K562 (cell line): ENCODE measurements around the gene HLTF. TPM values are rescaled to one million over a fixed set of nuclear protein-coding genes. Genes with fewer than 3 reads are reported as not detected.

ENCODE experiments used
- ATAC-seq: fragments of 200-7000 bp; cut with Tn5 transposase; 3 replicates; pipeline ENCODE4 v1.9.1; 2020; ENCODE audit warnings: moderate library complexity
- BruUV-seq: library from RNA; stranded (reverse); fragments of 400-500 nt; replicated peaks from 2 replicates; lab custom pipeline; 2021; lab: Mats Ljungman, UMichigan
- CTCF ChIA-PET: fragments of 300-600 bp; formaldehyde crosslinking; extraction: SDS; loops from one replicate; lab custom pipeline; 2021; ENCODE audit warnings: low intra/inter-chr PET ratio; lab: Yijun Ruan, JAX
- POLR2A ChIA-PET: fragments of 300-600, 350-650 bp; sonication (Branson Sonifier 250); formaldehyde crosslinking; extraction: SDS; loops from one replicate; lab custom pipeline; 2021; ENCODE audit warnings: antibody characterized with exemption, inconsistent platforms; lab: Yijun Ruan, JAX
- DNase-seq, 4 experiments: peaks; one replicate each; pipeline versions ENCODE4 v3.0.0 to v3.0.0-alpha.2; 2011 to 2018; ENCODE audit warnings: low spot score in 3 of 4, mixed read lengths in 3 of 4; ENCODE audit errors: extremely low read depth in 1 of 4
- FAIRE-seq: peaks from 2 replicates; lab custom pipeline; 2011; peaks lifted over from hg19 to GRCh38; lab: Jason Lieb, UNC
- H2AFZ ChIP-seq: 2 replicates; pipeline ENCODE4 v1.6.0; 2011; ENCODE audit warnings: low read depth, low read length, control low read depth, inconsistent platforms
- H3K27ac ChIP-seq: fragments of 200-600 bp; 3 replicates; pipeline ENCODE4 v1.8.0; 2011; ENCODE audit warnings: low read depth, mild to moderate bottlenecking, control low read depth, inconsistent platforms, low read length, moderate library complexity, mixed read lengths; ENCODE audit errors: extremely low read depth
- H3K27me3 ChIP-seq, 2 experiments: fragments of 300-600 bp in 1 of 2; 2 replicates in 1 of 2; 3 replicates in 1 of 2; pipeline versions ENCODE4 v1.6.0 to v1.8.0; 2011; ENCODE audit warnings: inconsistent platforms in 2 of 2, low read length in 2 of 2, mild to moderate bottlenecking in 1 of 2, mixed read lengths in 1 of 2, moderate library complexity in 1 of 2; ENCODE audit not compliant: control insufficient read depth in 2 of 2, insufficient read depth in 2 of 2
- H3K36me3 ChIP-seq: fragments of 300-600 bp; 3 replicates; pipeline ENCODE4 v1.8.0; 2011; ENCODE audit warnings: mild to moderate bottlenecking, low read length, inconsistent platforms; ENCODE audit not compliant: control insufficient read depth, insufficient read depth
- H3K4me1 ChIP-seq, 2 experiments: fragments of 200-600 bp in 1 of 2; replicated peaks in 1 of 2; 2 replicates in 1 of 2; 3 replicates in 1 of 2; pipeline versions ENCODE4 v1.5.1 to v1.8.0; 2011; ENCODE audit warnings: inconsistent platforms in 2 of 2, low read length in 2 of 2, mild to moderate bottlenecking in 1 of 2, mixed read lengths in 1 of 2, moderate library complexity in 1 of 2; ENCODE audit not compliant: control insufficient read depth in 2 of 2, insufficient read depth in 2 of 2
- H3K4me2 ChIP-seq: 2 replicates; pipeline ENCODE4 v1.6.1; 2011; ENCODE audit warnings: low read length, control low read depth, inconsistent platforms, mixed read lengths; ENCODE audit not compliant: insufficient read depth
- H3K4me3 ChIP-seq: fragments of 200-600 bp; sonication (generic), shearing (Covaris generic); 2 replicates; pipeline ENCODE4 v1.5.1; 2016; ENCODE audit warnings: control low read depth, inconsistent platforms
- H3K79me2 ChIP-seq: fragments of 200-600 bp; 3 replicates; pipeline ENCODE4 v1.8.0; 2011; ENCODE audit warnings: low read length, inconsistent platforms; ENCODE audit not compliant: control insufficient read depth, insufficient read depth
- H3K9ac ChIP-seq, 2 experiments: 2 replicates each; pipeline versions ENCODE4 v1.6.0 to v1.6.1; 2011; ENCODE audit warnings: low read depth in 2 of 2, low read length in 2 of 2, control low read depth in 1 of 2, inconsistent platforms in 1 of 2, mild to moderate bottlenecking in 1 of 2, mixed read lengths in 1 of 2; ENCODE audit not compliant: insufficient read depth in 1 of 2
- H3K9me1 ChIP-seq: one replicate; pipeline ENCODE4 v1.6.0; 2011; ENCODE audit warnings: inconsistent platforms, mild to moderate bottlenecking, low read length, moderate library complexity; ENCODE audit not compliant: control insufficient read depth, insufficient read depth
- H3K9me3 ChIP-seq: replicated peaks from 2 replicates; pipeline ENCODE4 v1.5.1; 2011; ENCODE audit warnings: low read depth, low read length, inconsistent platforms; ENCODE audit not compliant: control insufficient read depth, insufficient read depth
- H4K20me1 ChIP-seq: replicated peaks from 2 replicates; pipeline ENCODE4 v1.6.1; 2011; ENCODE audit warnings: low read length, inconsistent platforms, mixed read lengths; ENCODE audit not compliant: control insufficient read depth, insufficient read depth
- HNRNPL ChIP-seq: fragments of 200-400 bp; formaldehyde crosslinking; IDR thresholded peaks from 2 replicates; pipeline ENCODE4 v1.6.1; 2017; ENCODE audit warnings: low read depth, mild to moderate bottlenecking, low read length
- IRF1 ChIP-seq: sonication (generic); formaldehyde crosslinking; IDR thresholded peaks from 2 replicates; pipeline ENCODE4 v1.8.0; 2022; ENCODE audit warnings: missing genetic modification reagents, mild to moderate bottlenecking, borderline replicate concordance
- IRF2 ChIP-seq: sonication (generic); formaldehyde crosslinking; IDR thresholded peaks from 2 replicates; pipeline ENCODE4 v1.8.1; 2022; ENCODE audit warnings: mild to moderate bottlenecking, missing genetic modification reagents
- KLF1 ChIP-seq: fragments of 450-650 bp; IDR thresholded peaks from 2 replicates; pipeline ENCODE4 v1.6.1; 2016; ENCODE audit warnings: missing genetic modification characterization, missing compliant biosample characterization
- MNT ChIP-seq, 2 experiments: fragments of 450-650 bp; conservative IDR thresholded peaks; 2 replicates each; pipeline ENCODE4 v1.6.1; 2017; ENCODE audit warnings: mild to moderate bottlenecking in 2 of 2, moderate library complexity in 2 of 2
- PCBP1 ChIP-seq: fragments of 200-400 bp; formaldehyde crosslinking; IDR thresholded peaks from 2 replicates; pipeline ENCODE4 v1.6.1; 2018; ENCODE audit warnings: mild to moderate bottlenecking, low read depth, low read length; ENCODE audit not compliant: poor library complexity, severe bottlenecking
- WGBS: fragments of 100-300 bp; shearing (Covaris generic); methylation state at CpG from one replicate; pipeline ENCODE4 v1.1.6; 2016; ENCODE audit warnings: low coverage, mixed read lengths; ENCODE audit not compliant: insufficient coverage; ENCODE audit errors: missing lambda C conversion rate; 5-methylcytosine and 5-hydroxymethylcytosine counted together
- in situ Hi-C: fragments of 300-500 bp; cut with MboI; formaldehyde crosslinking; loops from 4 replicates; pipeline ENCODE4 v1.15.0; 2018; ENCODE audit warnings: inconsistent platforms, mixed read lengths
- intact Hi-C: fragments of 100-400 bp; cut with micrococcal nuclease; formaldehyde crosslinking; loops from 2 replicates; pipeline ENCODE4 v1.14.2; 2022
- polyA plus RNA-seq, 8 experiments: library from polyadenylated mRNA; depleted of rRNA in 4 of 8; stranded (reverse) in 5 of 8; unstranded in 3 of 8; fragments of >200 nt; fragmentation: Nextera tagmentation in 2 of 8; fragmentation: Illumina TruSeq in 1 of 8; extraction: Ambion mirVana in 2 of 8; extraction: Trizol in 1 of 8; gene quantifications; 2 replicates each; pipeline versions ENCODE4 v1.2.1 to v1.2.3, GENCODE V29; 2011 to 2014; ENCODE audit warnings: inconsistent platforms in 1 of 8, missing spikeins in 1 of 8
- total RNA-seq, 7 experiments: library from RNA; depleted of rRNA in 6 of 7; stranded (reverse); fragments of >200 nt in 6 of 7; fragmentation: Illumina TruSeq in 2 of 7; extraction: Trizol in 2 of 7; gene quantifications; 2 replicates each; pipeline versions ENCODE4 v1.2.1 to v1.2.3, GENCODE V29; 2011 to 2021; ENCODE audit warnings: low replicate concordance in 1 of 7
- TF ChIP-seq, protein P1 (sequence below), 2 experiments: fragments of 450-650 bp; IDR thresholded peaks; 2 replicates each; pipeline ENCODE4 v1.6.1; 2016; ENCODE audit warnings: mild to moderate bottlenecking in 2 of 2, borderline replicate concordance in 1 of 2, low read depth in 1 of 2, moderate library complexity in 1 of 2

The HLTF gene
- total and polyA plus RNA-seq, 9 of the 15 experiments (the other 6 are each of a cell fraction or from before 2014, with no cell fraction given) = 35.1 to 82.4 (median 50.4) TPM

- Histone ChIP-seq H3K9me3 (no peaks in the 10 kb centered on the region), H3K4me1 (peaks cover 5 to 12% of the 10 kb centered on the region in 2 experiments; a peak in 3 of 5 replicates), H3K36me3 (no peaks in the 10 kb centered on the region), H3K27ac (peak within 1 kb of the TSS; percentile 20), H3K79me2 (peaks cover 9% of the 10 kb centered on the region; the same call in 1 of the 3 replicates), H3K9me1 (no peaks in the 10 kb centered on the region), H3K9ac (peak within 1 kb of the TSS; percentile 60 to 96), H3K4me2 (peak within 1 kb of the TSS; percentile 87), H3K27me3 (peaks cover 0 to 13% of the 10 kb centered on the region in 2 experiments; a peak in 3 of 5 replicates), H4K20me1 (no peaks in the 10 kb centered on the region), H2AFZ (peak within 1 kb of the TSS; percentile 96), H3K4me3 (peak within 1 kb of the TSS; percentile 77)
- under 1% methylated on average over 64 of the region's 84 CpGs for WGBS
- peak; percentile 98 for ATAC-seq
- peak; percentile 89 to 94 (median 90) for DNase-seq
- in situ Hi-C loops (no loop called here), intact Hi-C loops (loop anchor here (5.0 to 10.0 kb wide), 2 partner anchors 58 to 265 kb away; partner anchors contain the start of gene CPA3)
- POLR2A ChIA-PET = interaction anchor here (0.7 to 2.8 kb wide), 5 partner anchors 10 to 17 kb away, joined by 3 to 12 read pairs (median 4); no protein-coding TSS in a partner anchor
- no TSS peak for BruUV-seq
- peak; percentile 26 for FAIRE-seq
- CTCF ChIA-PET = no interaction called here
- TF ChIP-seq KLF1 (tag) (peak; percentile 76; the same call in 1 of the 2 replicates), IRF1 (CRISPR knock-in tag) (no peak), HNRNPL (0 out of 2 replicates have a peak, but pooled peaks have one; percentile 65), PCBP1 (peak; percentile 44), MNT (conservative IDR thresholded peaks at IDR 0.05) (peak; percentile 77 to 87), IRF2 (CRISPR knock-in tag) (no peak)
- TF ChIP-seq, protein P1, sequence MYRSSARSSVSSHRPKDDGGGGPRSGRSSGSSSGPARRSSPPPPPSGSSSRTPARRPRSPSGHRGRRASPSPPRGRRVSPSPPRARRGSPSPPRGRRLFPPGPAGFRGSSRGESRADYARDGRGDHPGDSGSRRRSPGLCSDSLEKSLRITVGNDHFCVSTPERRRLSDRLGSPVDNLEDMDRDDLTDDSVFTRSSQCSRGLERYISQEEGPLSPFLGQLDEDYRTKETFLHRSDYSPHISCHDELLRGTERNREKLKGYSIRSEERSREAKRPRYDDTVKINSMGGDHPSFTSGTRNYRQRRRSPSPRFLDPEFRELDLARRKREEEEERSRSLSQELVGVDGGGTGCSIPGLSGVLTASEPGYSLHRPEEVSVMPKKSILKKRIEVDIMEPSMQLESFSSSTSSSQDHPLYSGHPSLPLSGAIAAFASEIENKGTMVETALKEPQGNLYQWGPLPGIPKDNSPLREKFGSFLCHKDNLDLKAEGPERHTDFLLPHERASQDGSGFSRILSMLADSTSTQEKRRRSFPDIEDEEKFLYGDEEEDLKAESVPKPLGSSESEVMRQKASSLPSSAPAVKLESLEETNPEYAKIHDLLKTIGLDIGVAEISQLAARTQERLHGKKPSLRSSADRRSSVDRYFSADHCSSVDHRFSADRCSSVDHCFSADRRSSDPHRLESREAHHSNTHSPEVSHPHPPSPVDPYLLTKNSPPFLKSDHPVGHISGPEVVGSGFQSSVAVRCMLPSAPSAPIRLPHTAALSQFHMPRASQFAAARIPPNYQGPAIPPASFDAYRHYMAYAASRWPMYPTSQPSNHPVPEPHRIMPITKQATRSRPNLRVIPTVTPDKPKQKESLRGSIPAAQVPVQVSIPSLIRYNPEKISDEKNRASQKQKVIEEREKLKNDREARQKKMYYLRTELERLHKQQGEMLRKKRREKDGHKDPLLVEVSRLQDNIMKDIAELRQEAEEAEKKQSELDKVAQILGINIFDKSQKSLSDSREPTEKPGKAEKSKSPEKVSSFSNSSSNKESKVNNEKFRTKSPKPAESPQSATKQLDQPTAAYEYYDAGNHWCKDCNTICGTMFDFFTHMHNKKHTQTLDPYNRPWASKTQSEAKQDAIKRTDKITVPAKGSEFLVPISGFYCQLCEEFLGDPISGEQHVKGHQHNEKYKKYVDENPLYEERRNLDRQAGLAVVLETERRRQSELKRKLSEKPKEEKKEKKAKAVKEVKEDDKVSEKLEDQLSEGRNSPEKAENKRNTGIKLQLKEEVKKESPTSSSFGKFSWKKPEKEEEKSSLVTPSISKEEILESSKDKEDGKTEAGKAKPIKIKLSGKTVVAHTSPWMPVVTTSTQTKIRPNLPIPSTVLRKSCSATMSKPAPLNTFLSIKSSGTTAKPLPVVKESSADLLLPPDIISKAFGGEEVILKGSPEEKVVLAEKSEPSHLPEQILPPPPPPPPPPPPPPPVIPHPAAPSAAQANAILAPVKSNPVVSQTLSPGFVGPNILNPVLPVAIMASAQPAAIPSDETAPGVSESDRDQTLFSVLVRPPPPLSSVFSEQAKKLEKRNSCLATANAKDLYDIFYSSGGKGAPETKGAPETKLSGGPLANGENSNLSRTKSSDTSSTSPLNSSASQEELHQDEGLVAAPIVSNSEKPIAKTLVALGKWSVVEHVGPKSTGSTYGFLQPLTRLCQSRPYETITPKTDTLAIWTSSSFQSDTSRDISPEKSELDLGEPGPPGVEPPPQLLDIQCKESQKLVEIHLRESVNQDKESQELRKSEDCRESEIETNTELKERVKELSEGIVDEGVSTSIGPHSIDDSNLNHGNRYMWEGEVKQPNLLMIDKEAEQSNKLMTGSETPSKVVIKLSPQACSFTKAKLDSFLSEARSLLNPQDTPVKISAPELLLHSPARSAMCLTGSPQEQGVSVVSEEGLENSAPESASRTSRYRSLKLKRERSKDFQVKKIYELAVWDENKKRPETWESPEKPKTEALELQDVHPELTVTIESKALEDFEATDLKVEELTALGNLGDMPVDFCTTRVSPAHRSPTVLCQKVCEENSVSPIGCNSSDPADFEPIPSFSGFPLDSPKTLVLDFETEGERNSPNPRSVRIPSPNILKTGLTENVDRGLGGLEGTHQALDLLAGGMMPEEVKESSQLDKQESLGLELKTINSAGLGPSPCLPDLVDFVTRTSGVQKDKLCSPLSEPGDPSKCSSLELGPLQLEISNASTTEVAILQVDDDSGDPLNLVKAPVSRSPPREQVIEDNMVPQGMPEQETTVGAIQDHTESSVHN (IDR thresholded peaks at IDR 0.05; ENCODE audit: borderline replicate concordance in 1 of 2, low read depth in 1 of 2) = no peak
Observed at GRCh38 chr3:149129326-149130205, 43.2 kb upstream of the HLTF start, which contains the start of gene HPS3. Gene HPS3 (plus strand): TSS chr3:149129638. CDS start chr3:149129724, 86 bp downstream.
